HL-60/S4 treated with phorbol 12-myristate 13-acetate at 8.2 ng/mL for 4 days and 3 days (cell line): ENCODE data around the gene PKP4.
"Not testable (repeated sequence)": the region's sequence is repeated elsewhere in the genome, so short reads cannot be mapped to it uniquely, and the experiment has no call there.

Source experiments
- in situ Hi-C: fragments of 300-500 bp; cut with MboI; formaldehyde crosslinking; loops from 2 replicates; pipeline ENCODE4 v1.15.0; 2022; ENCODE audit warnings: low sequenced_read_pairs

PKP4 gene

DNA sequence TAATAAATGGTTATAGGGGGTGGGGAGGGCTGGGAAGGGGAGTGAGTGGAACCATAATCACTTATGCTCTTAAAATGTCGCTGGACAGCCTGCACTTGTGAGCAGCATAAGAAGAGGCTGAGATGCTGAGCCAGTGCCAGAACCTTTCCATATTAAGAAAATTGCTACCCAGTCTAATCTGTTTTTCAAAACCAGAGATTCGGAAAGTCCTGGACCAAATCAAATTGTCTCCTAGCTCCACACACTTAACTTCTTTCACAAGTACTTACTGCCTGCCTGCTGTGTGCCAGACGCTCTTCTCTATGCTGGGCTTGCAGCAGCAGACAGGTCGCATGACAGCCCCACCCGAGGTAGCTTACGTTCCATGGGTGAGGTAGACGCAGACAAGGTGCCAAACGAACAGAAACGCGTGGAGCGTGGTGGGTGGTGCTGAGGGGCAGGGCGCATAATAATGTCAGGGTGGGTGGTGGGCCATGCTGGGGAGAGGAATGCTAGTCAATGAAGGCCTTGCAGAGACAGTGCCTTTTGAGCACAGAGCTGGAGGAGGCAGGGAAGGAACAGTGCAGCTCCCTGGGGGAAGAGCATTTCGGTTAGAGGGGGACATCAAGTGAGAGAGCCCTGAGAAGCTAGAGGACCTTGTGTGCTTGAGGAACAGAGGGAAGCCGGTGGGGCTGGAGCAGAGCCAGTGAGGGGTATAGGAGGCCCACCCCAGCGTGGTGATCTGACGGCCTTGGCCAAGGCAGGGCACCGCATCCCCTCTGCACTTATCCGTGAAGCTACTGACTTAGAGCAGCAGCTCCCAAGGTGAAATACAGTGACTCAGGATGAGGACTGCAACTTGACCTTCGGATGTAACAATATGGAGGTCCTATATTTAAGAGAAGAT is 214.9 kb downstream of the PKP4 start:
- in situ Hi-C loops, result no loop called here

DNA sequence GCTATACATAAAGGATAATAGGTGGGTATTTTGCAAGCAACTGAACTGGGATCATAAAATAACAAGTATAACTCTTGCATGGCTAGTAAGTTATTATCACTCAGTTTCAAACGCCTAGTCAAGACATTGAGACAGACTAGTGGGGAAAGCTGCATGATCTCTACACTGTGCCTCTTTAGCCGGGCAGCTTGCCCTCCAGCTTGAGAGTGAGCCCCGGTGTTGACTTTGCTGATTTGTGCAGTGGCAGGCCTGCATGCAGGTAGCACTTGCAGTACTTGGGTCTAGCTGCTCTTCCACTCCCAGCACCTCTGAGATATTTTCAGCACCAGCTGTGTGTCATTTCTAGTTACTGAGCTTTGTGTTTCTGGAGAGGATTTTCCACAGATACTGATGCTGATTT is 219.5 kb downstream of the PKP4 start:
- in situ Hi-C loops, result no loop called here

DNA sequence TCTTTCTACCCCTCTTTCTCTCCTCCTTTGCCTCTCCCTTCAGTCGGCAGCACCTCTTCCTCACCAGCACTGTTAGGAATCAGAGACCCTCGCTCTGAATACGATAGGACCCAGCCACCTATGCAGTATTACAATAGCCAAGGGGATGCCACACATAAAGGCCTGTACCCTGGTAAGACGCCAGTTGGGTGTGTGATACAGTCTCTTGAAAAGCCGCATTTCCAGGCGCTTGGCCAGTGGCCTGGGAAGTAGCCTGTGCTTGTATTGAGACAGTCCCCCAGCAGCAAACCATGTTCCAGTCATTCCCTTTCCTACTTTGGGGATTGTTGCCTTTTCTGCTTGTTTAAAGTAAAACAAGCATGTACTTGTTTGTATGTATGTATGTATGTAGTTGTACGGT is 219.9 kb downstream of the PKP4 start:
- in situ Hi-C loops, result no loop called here

DNA sequence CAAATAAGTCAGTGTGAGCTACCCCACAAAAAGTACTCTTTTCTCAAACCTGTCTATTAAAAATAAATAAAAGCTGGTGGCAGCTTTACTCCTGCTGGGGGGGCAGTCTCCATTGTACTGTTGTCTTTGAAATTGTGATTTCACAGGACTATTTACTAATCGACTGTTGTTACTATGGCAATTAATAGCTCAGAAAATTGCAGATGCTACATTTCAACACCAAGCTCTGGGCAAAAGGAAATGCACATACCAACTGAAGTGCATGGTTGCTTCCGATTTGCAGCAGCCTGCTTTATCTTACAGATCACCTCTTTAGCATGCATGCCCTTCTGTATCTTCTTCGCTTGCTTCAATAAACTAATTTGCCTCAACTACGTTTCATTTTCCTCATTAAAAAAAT is 220.8 kb downstream of the PKP4 start:
- in situ Hi-C loops, result no loop called here

DNA sequence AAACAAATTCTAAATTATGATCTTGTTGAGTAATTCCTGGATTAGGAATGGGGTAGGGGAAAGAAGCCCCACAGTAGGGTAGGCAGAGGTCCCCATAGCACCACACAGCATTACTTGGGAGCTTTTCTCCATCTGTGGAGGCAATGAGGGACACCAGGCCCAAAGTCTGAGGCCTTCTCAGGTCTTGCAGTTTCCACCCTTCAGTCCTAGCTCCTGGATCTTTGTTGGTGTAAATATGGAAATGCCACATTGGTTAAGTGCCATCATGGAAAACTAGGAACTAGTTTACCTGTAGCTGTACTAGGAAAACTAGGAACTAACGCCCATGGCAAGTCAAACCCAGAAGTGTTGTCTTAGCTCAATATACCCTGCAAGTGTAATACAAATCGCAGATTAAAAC is 225.1 kb downstream of the PKP4 start:
- in situ Hi-C loops, result no loop called here

DNA sequence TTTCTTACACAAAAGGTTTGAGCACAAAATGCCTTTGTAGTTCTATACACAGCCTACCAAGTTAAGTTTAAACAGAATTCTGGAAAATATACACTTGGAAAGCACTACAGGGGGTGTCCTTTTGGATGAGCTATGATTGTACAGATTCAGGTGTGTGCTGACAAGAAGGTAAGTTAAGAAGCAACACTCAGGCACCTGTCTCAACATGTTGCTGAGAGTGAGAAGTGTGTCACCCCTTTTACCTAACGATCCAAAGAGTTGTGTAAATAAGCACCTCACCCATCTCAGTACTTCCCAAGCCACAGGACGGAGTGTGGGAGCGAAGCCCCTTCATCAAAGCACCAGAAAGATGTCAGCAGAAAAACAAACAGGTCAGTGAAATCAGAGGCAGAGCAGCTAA is 228.9 kb downstream of the PKP4 start:
- in situ Hi-C loops, result no loop called here

DNA sequence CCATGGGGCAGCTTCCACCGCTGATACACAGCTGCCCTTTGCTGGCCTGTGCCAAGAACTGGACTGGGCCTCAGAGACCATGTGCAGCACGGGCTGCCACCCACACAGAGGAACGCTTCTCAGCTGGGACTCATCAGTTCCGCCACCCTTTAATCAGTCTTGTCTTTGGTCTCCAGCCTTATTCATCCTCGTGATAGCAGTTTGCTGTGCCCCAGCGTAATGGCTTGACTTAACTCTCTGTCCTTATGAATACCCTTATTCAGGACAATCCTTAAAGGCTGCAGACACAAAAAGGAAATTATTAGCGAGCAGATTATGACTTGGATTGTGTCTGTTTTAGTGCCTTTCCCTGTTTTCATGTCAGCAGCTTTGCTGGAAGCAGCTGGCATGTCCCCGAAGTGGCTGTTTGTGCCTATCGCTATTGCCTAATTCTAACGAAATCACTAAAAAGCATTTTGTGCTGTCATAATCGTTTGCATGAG is 229.5 kb downstream of the PKP4 start:
- in situ Hi-C loops, result no loop called here

DNA sequence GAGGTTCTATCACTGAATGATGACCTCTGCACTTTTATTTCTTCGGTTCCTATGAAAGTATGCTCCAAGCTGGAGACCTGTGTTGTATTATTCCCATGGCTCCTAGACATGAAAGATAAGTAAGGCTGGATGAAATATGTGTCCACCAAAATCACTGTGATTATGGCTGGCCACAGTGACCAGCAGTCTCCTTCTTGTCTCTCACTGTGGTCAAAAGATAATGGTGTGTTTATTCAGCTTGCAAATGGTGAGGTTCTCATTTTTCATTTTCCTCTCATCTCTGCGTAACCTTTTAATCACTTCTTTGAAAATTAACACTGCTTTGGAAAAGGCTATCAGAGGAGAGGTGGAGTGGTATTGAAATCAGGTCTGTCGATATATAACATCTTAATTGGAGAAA is 230.6 kb downstream of the PKP4 start:
- in situ Hi-C loops, result no loop called here

DNA sequence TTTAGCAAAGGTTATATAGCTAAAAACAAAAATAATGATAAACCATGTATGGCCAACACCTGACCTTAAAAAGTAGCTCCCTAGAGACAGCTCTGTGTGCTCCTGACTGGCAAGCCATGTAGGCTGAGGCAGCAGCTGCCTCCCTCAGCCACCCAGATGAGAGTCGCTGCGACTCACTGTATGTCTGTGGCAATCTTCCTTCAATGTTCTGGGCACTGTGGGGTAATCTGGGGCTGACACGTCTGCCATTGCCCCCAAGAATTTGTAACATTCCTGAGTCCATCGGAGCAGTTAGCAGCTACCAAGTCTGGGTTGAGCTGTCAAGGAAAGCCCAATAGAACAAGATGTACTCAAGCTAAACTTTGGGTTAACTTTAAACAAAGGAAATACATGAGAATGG is 232.0 kb downstream of the PKP4 start:
- in situ Hi-C loops, result no loop called here

DNA sequence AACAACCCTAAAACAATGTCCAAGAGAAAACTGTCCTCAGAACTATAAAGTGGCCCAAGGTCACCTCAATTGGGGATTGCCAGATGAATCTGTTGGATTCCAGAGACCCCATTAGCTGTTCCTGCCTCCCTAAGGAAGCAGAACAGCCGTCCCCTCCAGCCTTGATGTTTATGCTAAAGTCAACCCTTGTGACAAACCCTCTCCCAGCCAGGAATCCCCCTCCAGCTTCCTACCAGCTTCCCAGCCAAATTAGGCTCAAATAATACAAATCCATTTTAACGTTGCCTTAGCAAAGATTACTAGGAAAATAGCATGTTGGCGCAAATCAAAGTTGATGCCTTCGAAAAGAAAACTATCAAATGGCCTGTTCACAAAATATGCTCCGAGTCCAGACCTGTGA is 232.6 kb downstream of the PKP4 start:
- in situ Hi-C loops, result no loop called here

DNA sequence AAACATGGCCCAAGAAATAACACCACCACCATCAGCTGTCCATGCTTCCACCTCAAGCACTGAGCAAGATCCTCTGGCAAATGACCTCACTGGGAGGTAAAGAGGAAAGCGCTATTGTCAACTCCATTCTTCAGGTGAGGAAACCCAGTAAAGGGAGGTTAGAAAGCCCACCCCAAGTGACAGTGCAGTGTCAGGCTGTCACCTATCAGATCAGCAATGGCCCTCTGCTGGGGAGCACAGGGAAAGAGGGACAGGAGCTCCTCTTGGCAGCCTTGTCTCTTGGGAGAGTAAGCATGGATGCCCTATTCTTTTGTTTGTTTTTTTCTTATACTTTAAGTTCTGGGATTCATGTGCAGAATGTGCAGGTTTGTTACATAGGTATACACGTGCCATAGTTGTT is 234.1 kb downstream of the PKP4 start:
- in situ Hi-C loops, result no loop called here

DNA sequence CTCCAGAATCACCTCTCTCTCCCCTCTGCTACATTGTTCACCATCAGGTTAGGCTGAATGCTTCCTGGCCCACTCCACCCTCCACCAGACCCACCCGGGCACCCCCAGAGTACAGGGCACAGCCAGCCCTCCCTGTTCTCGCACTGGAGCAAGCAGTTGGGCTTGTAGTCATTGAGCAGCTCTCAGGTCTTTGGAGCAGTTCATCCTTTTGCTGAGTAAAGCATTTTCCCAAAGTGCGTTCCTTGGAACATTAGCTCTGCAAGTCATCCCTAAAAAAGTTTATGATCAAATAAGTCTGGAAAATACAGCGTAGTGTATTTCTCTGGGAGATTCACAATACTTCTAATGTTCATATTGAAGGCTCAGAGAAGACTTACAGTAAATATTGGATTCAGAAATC is 234.9 kb downstream of the PKP4 start:
- in situ Hi-C loops, result no loop called here

DNA sequence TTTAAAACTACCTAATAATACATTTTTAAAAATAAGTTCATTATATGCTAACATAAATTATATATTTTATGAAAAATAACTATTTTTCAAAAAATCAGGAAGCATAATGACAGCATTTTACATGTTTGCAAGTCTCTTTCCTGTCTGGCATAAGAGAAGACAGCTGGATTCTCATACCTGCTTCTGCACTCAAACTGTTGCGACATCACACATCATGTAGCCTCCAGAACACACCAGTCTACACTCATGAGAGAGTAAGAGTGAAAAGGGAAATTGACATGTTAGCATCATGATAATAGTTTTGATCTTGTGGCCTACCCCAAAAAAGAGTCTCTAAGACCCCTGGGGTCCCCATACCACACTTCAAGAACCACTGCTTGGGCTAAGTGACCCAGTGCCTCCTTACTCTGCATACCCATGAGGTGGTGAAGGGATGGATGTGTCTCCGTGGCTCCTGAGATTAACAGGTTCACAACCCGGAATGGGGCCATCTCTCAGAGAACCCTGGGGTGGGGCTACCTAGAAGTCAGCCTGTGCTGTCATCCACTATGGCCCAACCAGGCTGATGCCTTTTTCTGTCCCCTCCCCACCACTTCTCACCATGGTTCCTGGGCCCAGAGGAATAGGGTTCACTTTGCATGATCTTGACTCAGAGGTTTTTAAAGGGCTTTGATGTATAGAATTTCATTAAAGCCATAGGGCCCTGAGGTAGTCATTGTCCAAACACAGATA is 235.8 kb downstream of the PKP4 start:
- in situ Hi-C loops, result no loop called here

DNA sequence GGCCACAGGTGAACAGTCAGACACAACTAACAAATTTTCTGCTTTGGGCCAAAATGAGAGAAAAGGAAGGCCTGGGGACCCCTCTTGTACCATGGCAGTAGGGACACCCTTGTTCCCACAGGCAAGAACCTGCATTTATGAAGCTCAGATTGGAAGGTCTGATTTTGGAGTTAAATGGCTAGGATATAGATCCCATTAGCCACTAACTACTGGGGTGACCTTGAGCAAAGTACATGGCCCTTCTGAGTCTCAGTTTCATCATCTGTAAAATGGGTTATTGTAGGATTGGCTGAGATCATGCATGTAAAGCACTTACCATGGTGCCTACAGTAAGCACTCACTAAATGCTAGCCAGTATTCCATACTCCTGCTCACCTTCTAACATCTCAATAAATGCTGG is 236.7 kb downstream of the PKP4 start:
- in situ Hi-C loops, result no loop called here

DNA sequence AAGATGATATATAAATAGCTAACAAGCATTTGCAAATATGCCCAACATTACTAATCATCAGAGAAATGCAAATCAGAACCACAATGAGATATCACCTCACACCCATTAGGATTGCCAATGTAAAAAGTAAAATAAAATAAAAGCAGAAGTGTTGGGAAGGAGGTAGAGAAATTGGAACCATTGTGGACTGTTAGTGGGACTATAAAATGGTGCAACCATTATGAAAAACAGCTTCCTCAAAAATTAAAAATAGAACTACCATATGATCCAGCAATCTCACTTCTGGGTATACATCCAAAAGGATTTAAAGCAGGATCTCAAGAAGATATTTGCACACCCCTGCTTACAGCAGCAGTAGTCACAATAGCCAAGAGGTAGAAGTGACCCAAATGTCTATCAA is 238.6 kb downstream of the PKP4 start:
- in situ Hi-C loops, result no loop called here

DNA sequence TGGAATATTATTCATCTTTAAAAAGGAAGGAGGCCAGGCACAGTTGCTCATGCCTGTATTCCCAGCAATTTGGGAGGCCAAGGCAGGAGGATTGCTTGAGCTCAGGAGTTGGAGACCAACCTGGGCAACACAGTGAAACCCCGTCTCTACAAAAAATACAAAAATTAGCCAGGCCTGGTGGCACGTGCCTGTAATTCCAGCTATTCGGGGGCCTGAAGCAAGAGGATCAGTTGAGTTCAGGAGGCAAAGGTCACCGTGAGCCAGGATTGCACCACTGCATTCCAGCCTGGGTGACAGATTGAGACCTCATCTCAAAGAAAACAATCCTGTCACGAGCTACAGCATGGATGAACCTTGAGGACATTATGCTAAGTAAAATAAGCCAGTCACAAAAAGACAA is 239.0 kb downstream of the PKP4 start:
- in situ Hi-C loops, result not testable (repeated sequence)

DNA sequence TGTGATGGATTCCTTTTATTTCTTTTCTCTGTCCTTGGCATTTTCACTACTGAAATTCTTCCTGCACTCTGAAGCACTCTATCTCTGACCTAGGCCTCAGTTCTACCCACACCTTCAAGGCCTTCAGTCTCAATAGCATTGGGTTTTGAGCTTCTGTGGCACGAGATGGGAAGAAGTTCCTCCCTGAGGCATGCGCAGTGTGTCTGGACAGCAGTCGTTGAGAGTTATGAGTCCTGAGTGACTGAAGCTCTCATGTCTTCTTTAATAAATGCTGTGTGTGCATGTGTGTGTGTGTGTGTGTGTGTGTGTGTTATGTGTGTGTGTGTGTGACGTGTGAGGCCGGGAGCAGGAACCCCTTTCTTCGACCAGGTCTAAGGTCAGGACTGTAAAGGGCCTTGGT is 242.6 kb downstream of the PKP4 start:
- in situ Hi-C loops, result no loop called here

DNA sequence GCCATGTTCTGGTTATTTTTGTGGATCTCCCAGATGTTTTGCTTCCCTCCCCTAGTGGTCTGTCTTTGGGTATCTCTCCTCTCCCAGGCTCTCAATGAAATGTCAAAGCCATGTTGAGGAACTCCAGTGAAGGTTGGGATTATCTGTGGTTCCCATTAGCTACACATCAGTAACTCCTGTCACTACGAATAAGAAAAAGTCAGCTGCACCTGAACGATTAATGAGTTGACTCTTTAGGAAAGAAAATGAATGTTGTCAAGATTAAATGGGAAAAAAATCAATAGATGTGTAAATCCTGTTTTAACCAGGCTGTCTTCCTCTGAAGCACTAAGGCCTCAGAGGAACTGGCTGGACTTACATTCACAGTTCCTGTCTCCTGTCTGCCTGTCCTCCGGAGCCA is 244.3 kb downstream of the PKP4 start:
- in situ Hi-C loops, result no loop called here

DNA sequence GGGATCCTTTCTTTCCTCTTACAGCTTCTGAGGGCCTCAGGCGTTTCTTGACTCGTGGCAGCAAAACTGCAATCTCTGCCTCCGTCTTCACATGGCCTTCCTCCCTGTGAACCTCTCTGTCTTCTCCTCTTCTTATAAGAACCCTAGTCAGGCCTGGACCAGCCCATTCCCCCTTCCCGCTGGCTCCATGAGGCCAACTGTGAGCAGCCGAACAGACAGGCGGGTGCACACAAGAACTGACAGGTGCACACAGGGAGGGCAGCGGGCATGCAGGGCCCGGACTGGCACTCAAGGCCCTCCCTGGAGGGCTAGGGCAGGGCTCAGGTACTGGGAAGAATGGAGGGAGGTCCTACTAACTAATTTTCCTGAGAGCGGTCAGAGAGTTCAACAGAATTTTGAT is 246.0 kb downstream of the PKP4 start:
- in situ Hi-C loops, result no loop called here

DNA sequence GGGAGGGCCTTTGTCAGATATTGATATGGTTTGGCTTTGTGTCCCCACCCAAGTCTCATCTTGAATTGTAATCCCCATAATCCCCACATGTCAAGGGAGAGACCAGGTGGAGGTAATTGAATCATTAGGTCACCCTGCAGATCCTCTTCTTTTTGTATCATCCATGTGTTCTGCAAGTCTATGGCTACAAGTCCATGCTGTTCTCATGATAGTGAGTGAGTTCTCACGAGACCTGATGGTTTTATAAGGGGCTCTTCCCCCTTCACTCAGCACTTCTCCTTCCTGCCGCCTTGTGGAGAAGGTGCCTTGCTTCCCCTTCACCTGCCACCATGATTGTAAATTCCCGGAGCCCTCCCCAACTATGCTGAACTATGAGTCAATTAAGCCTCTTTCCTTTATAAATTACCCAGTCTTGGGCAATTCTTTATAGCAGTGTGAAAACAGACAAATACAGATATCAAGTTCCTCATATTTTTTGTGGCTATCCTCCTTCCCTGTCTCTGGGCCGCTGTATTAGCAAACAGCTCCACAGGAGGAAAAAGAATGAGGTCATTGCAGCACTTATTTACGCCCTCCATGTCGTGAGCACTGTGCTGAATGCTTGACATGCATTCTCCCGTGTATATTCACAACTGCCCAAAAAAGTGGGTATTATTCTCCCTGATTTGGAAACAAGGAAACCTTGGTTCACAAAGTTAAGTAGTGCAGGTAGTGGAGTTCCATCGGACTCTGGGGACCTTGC is 248.1 kb downstream of the PKP4 start:
- in situ Hi-C loops, result not testable (repeated sequence)

DNA sequence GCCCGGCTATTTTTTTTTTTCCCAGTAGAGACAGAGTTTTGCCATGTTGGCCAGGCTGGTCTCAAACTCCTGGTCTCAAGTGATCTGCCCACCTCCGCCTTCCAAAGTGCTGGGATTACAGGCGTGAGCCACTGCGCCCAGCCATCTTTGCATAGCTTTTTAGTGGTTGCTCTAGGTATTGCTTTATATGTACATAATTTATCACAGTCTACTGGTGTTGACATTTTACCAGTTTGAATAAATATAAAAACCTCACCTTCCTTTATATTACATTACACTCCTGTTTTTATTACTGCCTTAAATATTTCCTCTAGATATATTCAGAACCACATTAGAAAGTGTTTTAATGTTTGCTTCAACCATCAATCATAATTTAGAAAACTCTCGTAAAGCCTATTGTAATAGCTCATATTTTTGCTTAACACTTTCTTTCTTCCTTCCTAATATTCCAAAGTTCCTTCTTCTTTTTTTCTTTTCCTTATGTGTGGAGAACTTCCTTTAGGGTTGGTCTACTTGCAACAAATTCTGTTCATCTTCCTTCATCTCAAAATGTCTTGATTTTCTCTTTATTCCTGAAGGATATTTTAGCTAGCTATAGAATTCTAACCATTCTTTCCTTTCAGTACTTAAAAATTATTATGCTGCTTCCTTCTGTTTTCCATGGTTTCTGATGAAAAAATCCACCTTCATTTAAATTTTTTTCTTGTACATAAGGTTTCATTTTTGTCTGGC is 256.2 kb downstream of the PKP4 start:
- in situ Hi-C loops, result no loop called here
